ENCODE measurements around the gene NLK.

DNA sequence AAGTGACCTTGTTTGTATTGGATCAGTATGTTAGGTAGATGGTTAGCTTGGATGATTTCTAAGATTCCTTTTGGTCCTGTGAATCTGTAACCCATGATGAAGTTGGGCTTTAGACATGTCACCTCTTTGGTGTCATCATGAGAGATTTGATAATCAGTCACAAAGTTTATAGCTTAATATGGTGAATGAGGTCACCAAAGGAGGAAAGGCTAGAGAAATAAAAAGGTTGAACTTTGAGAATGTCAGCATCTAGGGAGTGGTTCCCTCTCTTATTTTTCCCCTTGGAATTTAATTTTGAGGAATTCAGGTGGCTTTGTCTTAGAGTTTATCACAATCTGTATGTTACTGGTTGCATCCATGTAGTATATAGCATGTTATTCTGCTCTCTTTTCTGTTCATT, 45.3 kb downstream of the NLK start:
- TF ChIP-seq, protein P1, sequence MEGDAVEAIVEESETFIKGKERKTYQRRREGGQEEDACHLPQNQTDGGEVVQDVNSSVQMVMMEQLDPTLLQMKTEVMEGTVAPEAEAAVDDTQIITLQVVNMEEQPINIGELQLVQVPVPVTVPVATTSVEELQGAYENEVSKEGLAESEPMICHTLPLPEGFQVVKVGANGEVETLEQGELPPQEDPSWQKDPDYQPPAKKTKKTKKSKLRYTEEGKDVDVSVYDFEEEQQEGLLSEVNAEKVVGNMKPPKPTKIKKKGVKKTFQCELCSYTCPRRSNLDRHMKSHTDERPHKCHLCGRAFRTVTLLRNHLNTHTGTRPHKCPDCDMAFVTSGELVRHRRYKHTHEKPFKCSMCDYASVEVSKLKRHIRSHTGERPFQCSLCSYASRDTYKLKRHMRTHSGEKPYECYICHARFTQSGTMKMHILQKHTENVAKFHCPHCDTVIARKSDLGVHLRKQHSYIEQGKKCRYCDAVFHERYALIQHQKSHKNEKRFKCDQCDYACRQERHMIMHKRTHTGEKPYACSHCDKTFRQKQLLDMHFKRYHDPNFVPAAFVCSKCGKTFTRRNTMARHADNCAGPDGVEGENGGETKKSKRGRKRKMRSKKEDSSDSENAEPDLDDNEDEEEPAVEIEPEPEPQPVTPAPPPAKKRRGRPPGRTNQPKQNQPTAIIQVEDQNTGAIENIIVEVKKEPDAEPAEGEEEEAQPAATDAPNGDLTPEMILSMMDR (conservative IDR thresholded peaks at IDR 0.05 in 1 of 2, IDR thresholded peaks at IDR 0.05 in 1 of 2; ENCODE audit: extremely low read depth in 1 of 2, insufficient read depth in 1 of 2, low read depth in 1 of 2, low read length in 2 of 2) = no peak
- no peak for TF ChIP-seq EZH2 (IDR thresholded peaks at IDR 0.05; ENCODE audit: borderline replicate concordance, low read length)

Measured in mammary epithelial cell (primary cell).